Measurements from ENCODE around the gene TREML1.
"Not testable (repeated sequence)": the region's sequence is repeated elsewhere in the genome, so short reads cannot be mapped to it uniquely, and the experiment has no call there.

The TREML1 gene

GRCh38 chr6:41136911-41137310 lies 17.2 kb downstream of the TREML1 start:
- no peak for DNase-seq

- DNase-seq, result no peak
These were observed 18.9 kb downstream of the TREML1 start for GRCh38 chr6:41135062-41135832.

DNA sequence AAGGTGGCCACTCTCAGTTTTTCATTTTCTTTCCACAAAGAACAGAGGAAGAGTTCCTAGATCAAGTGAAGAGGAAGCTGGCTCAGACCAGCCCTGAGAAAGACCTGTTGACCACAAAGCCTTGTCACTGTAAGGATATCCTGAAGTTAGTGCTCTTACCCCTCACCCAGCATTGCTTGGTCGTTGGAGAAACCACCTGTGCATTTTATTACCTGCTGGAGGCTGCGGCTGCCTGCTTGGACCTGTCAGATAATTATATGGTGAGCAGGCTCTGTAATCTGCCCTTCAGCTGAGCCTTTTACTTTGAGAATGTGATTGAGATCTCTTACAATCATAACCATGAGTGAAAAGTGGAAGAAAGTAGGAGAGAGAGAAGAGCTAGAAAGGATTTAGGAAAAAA lies 21.9 kb downstream of the TREML1 start:
- no peak for DNase-seq

DNA sequence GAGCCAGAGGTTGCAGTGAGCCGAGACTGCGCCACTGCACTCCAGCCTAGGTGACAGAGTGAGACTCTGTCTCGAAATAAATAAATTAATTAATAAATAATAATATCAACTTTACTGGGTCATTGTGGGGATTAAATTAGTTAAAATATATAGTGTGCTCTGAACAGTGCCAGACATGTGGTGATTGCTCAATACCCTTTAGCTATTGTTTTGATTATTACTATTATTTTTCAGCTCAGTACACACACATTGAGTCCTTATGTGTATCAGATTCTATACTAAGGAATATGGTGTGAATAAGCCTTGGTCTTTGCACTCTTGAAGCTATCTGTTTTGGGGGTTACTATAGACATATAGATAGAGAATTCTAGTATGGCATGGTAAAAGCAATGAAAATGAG lies 28.9 kb downstream of the TREML1 start:
- DNase-seq, result no peak

- no peak for DNase-seq
These were observed 31.2 kb downstream of the TREML1 start for GRCh38 chr6:41122918-41123317.

DNA sequence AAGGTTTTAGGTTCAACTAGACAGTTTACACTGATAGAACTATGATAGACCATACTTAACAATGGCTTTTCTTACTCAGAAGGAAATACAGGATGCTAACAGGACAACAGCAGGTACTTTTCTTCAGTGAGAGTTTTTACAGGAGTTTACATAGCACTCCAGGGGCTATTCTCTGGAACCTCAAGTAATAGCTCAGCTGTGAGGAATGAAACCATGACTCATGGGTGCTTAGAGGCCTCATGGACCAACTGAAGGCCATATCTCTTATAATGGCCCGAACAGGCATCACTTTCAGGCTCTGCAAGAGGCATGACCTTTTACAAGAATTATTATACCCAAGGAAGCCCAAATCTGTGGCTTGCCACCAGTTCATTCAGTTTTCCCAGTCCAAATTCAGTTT lies 31.8 kb downstream of the TREML1 start:
- no peak for DNase-seq

GRCh38 chr6:41120058-41120457 lies 34.1 kb downstream of the TREML1 start:
- DNase-seq, result no peak

DNA sequence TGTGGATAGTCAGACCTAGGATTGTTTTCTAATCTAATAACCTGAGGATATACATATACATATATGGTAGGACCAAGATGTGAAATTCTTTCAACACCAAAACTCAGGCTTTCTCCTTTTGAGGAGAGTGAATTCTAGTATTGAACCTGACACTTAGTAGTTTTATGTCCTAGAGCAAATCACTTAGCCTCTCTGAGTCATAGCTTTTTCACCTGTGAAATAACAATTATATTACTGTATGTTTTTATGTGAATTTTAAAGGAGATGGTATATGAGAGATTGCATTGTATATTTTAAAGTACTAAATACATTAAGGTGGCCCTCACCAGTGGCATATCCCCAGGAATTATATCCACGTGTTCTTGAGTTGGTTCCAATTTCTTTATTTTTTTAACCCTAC lies 34.6 kb downstream of the TREML1 start:
- no peak for DNase-seq

- DNase-seq, result not testable (repeated sequence)
These were observed 39.1 kb downstream of the TREML1 start for GRCh38 chr6:41115027-41115426.

DNA sequence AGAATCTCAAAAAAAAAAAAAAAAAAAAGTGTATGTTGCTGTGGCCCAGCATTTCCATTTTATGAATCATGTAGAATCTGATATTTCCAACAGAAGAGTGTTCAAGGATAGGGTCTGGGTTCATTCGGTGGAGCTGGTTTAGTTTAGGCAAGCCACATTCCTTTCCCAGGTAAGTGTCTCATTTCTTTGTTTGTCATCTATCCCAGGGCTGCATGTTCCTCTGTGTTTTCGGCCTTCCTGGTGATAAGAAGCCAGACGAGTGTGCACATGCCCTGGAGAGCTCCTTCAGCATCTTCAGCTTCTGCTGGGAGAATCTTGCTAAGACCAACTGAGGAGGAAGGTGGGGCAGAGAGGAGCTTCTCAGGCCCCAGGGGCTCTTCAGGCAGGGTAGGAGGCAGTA lies 43.1 kb downstream of the TREML1 start:
- no peak for DNase-seq

- no peak for DNase-seq
These were observed 50.3 kb downstream of the TREML1 start for GRCh38 chr6:41103847-41104246.

DNA sequence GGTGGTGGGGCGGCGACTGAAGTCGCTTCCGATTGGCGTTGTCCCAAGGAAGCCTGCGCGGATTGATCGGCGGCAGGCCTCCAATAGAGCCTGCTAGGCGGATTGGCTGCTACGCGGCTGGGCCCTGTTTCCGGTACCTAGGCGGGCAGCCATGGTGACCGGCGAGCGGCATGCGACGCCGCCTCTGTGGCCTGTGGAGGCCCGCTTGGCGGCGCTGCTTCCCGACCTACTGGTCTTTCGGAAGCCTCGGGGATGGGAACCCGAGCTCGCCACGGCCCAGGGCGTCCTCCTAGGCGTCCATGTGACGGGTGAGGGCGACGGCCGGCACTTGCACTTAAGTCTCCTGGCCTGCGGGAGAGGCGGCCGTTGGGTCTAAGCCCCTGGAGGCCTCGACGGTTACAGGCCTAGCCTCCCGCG lies 53.3 kb downstream of the TREML1 start:
- no peak for DNase-seq

Measured in CD4-positive, alpha-beta T cell treated with Interleukin-1 beta for 1 hour (primary cell).